Measurements from ENCODE around the gene ARHGAP33.

DNA sequence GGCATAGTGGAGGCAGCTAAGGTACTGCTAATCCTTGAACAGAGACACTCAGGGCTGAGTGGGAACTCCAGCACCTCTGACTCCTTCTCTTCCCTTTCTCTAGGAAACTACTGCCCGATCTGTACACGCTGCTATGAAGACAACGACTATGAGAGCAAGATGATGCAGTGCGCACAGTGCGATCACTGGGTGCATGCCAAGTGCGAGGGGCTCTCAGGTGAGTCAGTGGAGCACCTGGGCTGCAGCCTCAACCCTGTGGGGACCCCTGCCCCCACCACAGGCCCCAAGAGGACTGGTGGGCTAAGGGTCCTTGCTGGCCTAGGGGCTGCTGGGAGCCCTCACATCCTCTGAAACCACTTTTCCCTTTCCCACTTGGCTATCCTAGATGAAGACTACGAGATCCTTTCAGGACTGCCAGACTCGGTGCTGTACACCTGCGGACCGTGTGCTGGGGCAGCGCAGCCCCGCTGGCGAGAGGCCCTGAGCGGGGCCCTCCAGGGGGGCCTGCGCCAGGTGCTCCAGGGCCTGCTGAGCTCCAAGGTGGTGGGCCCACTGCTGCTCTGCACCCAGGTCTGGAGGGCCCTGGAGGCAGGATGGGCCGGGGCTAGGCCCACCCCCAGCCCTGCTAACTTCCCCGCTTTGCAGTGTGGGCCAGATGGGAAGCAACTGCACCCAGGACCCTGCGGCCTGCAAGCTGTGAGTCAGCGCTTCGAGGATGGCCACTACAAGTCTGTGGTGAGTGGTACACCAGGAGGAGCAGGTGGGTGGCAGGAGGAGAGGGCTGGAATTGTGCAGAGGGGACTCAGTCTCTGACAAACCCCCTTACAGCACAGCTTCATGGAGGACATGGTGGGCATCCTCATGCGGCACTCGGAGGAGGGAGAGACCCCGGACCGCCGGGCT lies 48.1 kb upstream of the ARHGAP33 start:
- no peak for TF ChIP-seq TAF1 (IDR thresholded peaks at IDR 0.05; ENCODE audit: borderline replicate concordance, insufficient read depth, low read length)
- no peak for TF ChIP-seq SIN3A (IDR thresholded peaks at IDR 0.05; ENCODE audit: borderline replicate concordance, insufficient read depth, low read length)
- TF ChIP-seq POLR2AphosphoS5 (IDR thresholded peaks at IDR 0.05; ENCODE audit: low read depth, low read length), result no peak
- TF ChIP-seq, protein P1, sequence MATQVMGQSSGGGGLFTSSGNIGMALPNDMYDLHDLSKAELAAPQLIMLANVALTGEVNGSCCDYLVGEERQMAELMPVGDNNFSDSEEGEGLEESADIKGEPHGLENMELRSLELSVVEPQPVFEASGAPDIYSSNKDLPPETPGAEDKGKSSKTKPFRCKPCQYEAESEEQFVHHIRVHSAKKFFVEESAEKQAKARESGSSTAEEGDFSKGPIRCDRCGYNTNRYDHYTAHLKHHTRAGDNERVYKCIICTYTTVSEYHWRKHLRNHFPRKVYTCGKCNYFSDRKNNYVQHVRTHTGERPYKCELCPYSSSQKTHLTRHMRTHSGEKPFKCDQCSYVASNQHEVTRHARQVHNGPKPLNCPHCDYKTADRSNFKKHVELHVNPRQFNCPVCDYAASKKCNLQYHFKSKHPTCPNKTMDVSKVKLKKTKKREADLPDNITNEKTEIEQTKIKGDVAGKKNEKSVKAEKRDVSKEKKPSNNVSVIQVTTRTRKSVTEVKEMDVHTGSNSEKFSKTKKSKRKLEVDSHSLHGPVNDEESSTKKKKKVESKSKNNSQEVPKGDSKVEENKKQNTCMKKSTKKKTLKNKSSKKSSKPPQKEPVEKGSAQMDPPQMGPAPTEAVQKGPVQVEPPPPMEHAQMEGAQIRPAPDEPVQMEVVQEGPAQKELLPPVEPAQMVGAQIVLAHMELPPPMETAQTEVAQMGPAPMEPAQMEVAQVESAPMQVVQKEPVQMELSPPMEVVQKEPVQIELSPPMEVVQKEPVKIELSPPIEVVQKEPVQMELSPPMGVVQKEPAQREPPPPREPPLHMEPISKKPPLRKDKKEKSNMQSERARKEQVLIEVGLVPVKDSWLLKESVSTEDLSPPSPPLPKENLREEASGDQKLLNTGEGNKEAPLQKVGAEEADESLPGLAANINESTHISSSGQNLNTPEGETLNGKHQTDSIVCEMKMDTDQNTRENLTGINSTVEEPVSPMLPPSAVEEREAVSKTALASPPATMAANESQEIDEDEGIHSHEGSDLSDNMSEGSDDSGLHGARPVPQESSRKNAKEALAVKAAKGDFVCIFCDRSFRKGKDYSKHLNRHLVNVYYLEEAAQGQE (IDR thresholded peaks at IDR 0.05; ENCODE audit: insufficient read depth in 1 of 2, low read depth in 2 of 2, low read length in 2 of 2), result no peak

Measured in PFSK-1 (cell line).